HG02623 (cell line): ENCODE results near the gene LRRC32.

Source experiments
- ATAC-seq: cut with Tn5 transposase; IDR thresholded peaks from one replicate; pipeline ENCODE4 v1.9.1; 2021; ENCODE audit warnings: moderate library complexity; ENCODE audit not compliant: unreplicated experiment

The LRRC32 gene

GRCh38 chr11:76699451-76700091 lies 29.0 kb upstream of the LRRC32 start:
- ATAC-seq: no peak

GRCh38 chr11:76698321-76699043 lies 27.9 kb upstream of the LRRC32 start:
- no peak for ATAC-seq

GRCh38 chr11:76696756-76697155 lies 26.2 kb upstream of the LRRC32 start:
- no peak for ATAC-seq

GRCh38 chr11:76695771-76696170 lies 25.2 kb upstream of the LRRC32 start:
- ATAC-seq: no peak

- ATAC-seq: no peak
Observed at GRCh38 chr11:76695133-76695532, 24.6 kb upstream of the LRRC32 start.

GRCh38 chr11:76694664-76695063 lies 24.1 kb upstream of the LRRC32 start:
- ATAC-seq: no peak

- no peak for ATAC-seq
Observed at GRCh38 chr11:76693806-76694205, 23.3 kb upstream of the LRRC32 start.

- ATAC-seq: no peak
Observed at GRCh38 chr11:76692956-76693355, 22.4 kb upstream of the LRRC32 start.

- ATAC-seq: no peak
Observed at GRCh38 chr11:76691655-76692054, 21.1 kb upstream of the LRRC32 start.

GRCh38 chr11:76690736-76691135 lies 20.2 kb upstream of the LRRC32 start:
- ATAC-seq: no peak

GRCh38 chr11:76689313-76690260 lies 19.0 kb upstream of the LRRC32 start:
- no peak for ATAC-seq

- no peak for ATAC-seq
Observed at GRCh38 chr11:76688146-76688545, 17.6 kb upstream of the LRRC32 start.

GRCh38 chr11:76686261-76687079 lies 15.9 kb upstream of the LRRC32 start:
- no peak for ATAC-seq

- ATAC-seq: no peak
Observed at GRCh38 chr11:76685831-76686230, 15.3 kb upstream of the LRRC32 start.

GRCh38 chr11:76685237-76685636 lies 14.7 kb upstream of the LRRC32 start:
- no peak for ATAC-seq

GRCh38 chr11:76684516-76684915 lies 14.0 kb upstream of the LRRC32 start:
- ATAC-seq: no peak

GRCh38 chr11:76683161-76684095 lies 12.9 kb upstream of the LRRC32 start:
- no peak for ATAC-seq

GRCh38 chr11:76682684-76683083 lies 12.1 kb upstream of the LRRC32 start:
- ATAC-seq: no peak

- ATAC-seq: no peak
Observed at GRCh38 chr11:76682106-76682505, 11.6 kb upstream of the LRRC32 start.
